Liver (tissue), 9 donors: ENCODE measurements around the gene DCUN1D3. TPM values are rescaled to one million over a fixed set of nuclear protein-coding genes. Genes with fewer than 3 reads are reported as not detected.

Experiments used
- DNase-seq: peaks from one replicate; pipeline ENCODE4 v3.0.0-alpha.2; 2017; ENCODE audit warnings: low spot score
- H3K27ac ChIP-seq, 2 donors: one replicate each; pipeline ENCODE4 v1.7.0; 2013; ENCODE audit warnings: inconsistent platforms in 2 of 2, low read length in 2 of 2, control low read depth in 1 of 2, low read depth in 1 of 2, mild to moderate bottlenecking in 1 of 2
- H3K27me3 ChIP-seq, 4 donors: one replicate each; pipeline versions ENCODE4 v1.6.1 to v1.7.0; 2013; ENCODE audit warnings: low read length in 3 of 4, inconsistent platforms in 1 of 4, mild to moderate bottlenecking in 1 of 4, moderate library complexity in 1 of 4; ENCODE audit not compliant: control insufficient read depth in 4 of 4, insufficient read depth in 4 of 4
- H3K36me3 ChIP-seq, 4 donors: one replicate each; pipeline versions ENCODE4 v1.6.1 to v1.7.0; 2013; ENCODE audit warnings: low read length in 3 of 4, mild to moderate bottlenecking in 3 of 4, low read depth in 1 of 4, moderate library complexity in 1 of 4; ENCODE audit not compliant: control insufficient read depth in 4 of 4, insufficient read depth in 3 of 4
- H3K4me1 ChIP-seq, 4 donors: one replicate each; pipeline versions ENCODE4 v1.6.1 to v1.7.0; 2013; ENCODE audit warnings: low read length in 3 of 4, mild to moderate bottlenecking in 3 of 4, moderate library complexity in 1 of 4; ENCODE audit not compliant: control insufficient read depth in 4 of 4, insufficient read depth in 4 of 4
- H3K4me3 ChIP-seq, 3 donors: one replicate each; pipeline versions ENCODE4 v1.6.1 to v1.7.0; 2013; ENCODE audit warnings: low read length in 3 of 3, control low read depth in 1 of 3, low read depth in 1 of 3, mild to moderate bottlenecking in 1 of 3
- H3K9ac ChIP-seq, 2 donors: one replicate each; pipeline ENCODE4 v1.7.0; 2013; ENCODE audit warnings: low read length in 2 of 2, mild to moderate bottlenecking in 2 of 2, moderate library complexity in 2 of 2, control low read depth in 1 of 2, low read depth in 1 of 2
- H3K9me3 ChIP-seq, 4 donors: one replicate each; pipeline versions ENCODE4 v1.6.1 to v1.7.0; 2013; ENCODE audit warnings: low read length in 3 of 4; ENCODE audit not compliant: control insufficient read depth in 4 of 4
- EGR1 ChIP-seq, 2 donors: IDR thresholded peaks; 2 replicates each; pipeline ENCODE4 v1.6.1; 2016 to 2018; ENCODE audit warnings: antibody characterized with exemption in 2 of 2, low read depth in 2 of 2
- FOXA1 ChIP-seq: IDR thresholded peaks from 2 replicates; pipeline ENCODE4 v1.6.1; 2016; ENCODE audit warnings: antibody characterized with exemption
- FOXA2 ChIP-seq: IDR thresholded peaks from 2 replicates; pipeline ENCODE4 v1.6.1; 2016; ENCODE audit warnings: antibody characterized with exemption
- GABPA ChIP-seq, 2 donors: IDR thresholded peaks in 1 of 2; conservative IDR thresholded peaks in 1 of 2; 2 replicates each; pipeline ENCODE4 v1.6.1; 2016; ENCODE audit warnings: antibody characterized with exemption in 2 of 2, mild to moderate bottlenecking in 1 of 2, moderate library complexity in 1 of 2
- HNF4A ChIP-seq, 2 donors: conservative IDR thresholded peaks; 2 replicates each; pipeline ENCODE4 v1.6.1; 2016; ENCODE audit warnings: antibody characterized with exemption in 2 of 2, mild to moderate bottlenecking in 2 of 2
- HNF4G ChIP-seq: IDR thresholded peaks from 2 replicates; pipeline ENCODE4 v1.6.1; 2016; ENCODE audit warnings: antibody characterized with exemption
- JUND ChIP-seq, 2 donors: IDR thresholded peaks; 2 replicates each; pipeline ENCODE4 v1.6.1; 2016; ENCODE audit warnings: antibody characterized with exemption in 2 of 2
- NR2F2 ChIP-seq: IDR thresholded peaks from 2 replicates; pipeline ENCODE4 v1.6.1; 2016; ENCODE audit warnings: antibody characterized with exemption
- RAD21 ChIP-seq, 2 donors: IDR thresholded peaks; 2 replicates each; pipeline ENCODE4 v1.6.1; 2016; ENCODE audit warnings: antibody characterized with exemption in 2 of 2, mild to moderate bottlenecking in 2 of 2
- RXRA ChIP-seq, 2 donors: IDR thresholded peaks; 2 replicates each; pipeline ENCODE4 v1.6.1; 2017 to 2018; ENCODE audit warnings: antibody characterized with exemption in 2 of 2, mild to moderate bottlenecking in 1 of 2
- SP1 ChIP-seq: IDR thresholded peaks from 2 replicates; pipeline ENCODE4 v1.6.1; 2018; ENCODE audit warnings: antibody characterized with exemption, mild to moderate bottlenecking
- TAF1 ChIP-seq: conservative IDR thresholded peaks from 2 replicates; pipeline ENCODE4 v1.6.1; 2016; ENCODE audit warnings: antibody characterized with exemption, mild to moderate bottlenecking
- YY1 ChIP-seq: IDR thresholded peaks from 2 replicates; pipeline ENCODE4 v1.6.1; 2016; ENCODE audit warnings: antibody characterized with exemption, mild to moderate bottlenecking
- WGBS: extraction: QIAGEN DNeasy Blood & Tissue Kit; methylation state at CpG from one replicate; pipeline ENCODE4 v1.1.7; 2013; 5-methylcytosine and 5-hydroxymethylcytosine counted together
- polyA plus RNA-seq, 2 donors: library from polyadenylated mRNA; stranded (reverse) in 1 of 2; unstranded in 1 of 2; fragments of 200-250 nt in 1 of 2; fragments of >200 nt in 1 of 2; fragmentation: Nextera tagmentation in 1 of 2; extraction: Ambion mirVana in 1 of 2; gene quantifications; one replicate each; pipeline versions ENCODE4 v1.2.1 to v1.2.3, GENCODE V29; 2013 to 2015
- total RNA-seq, 2 donors: library from RNA; depleted of rRNA; stranded (reverse); fragments of >200 nt; gene quantifications; one replicate each; pipeline ENCODE4 v1.2.3, GENCODE V29; 2014
- TF ChIP-seq, protein P1 (sequence below): IDR thresholded peaks from 2 replicates; pipeline ENCODE4 v1.6.1; 2016; ENCODE audit warnings: antibody characterized with exemption
- TF ChIP-seq, protein P2 (sequence below): IDR thresholded peaks from 2 replicates; pipeline ENCODE4 v1.6.1; 2016; ENCODE audit warnings: antibody characterized with exemption, mild to moderate bottlenecking
- TF ChIP-seq, protein P3 (sequence below): IDR thresholded peaks from 2 replicates; pipeline ENCODE4 v1.6.1; 2016; ENCODE audit warnings: antibody characterized with exemption
- TF ChIP-seq, protein P4 (sequence below): fragments of 150-350 bp; IDR thresholded peaks from 2 replicates; pipeline ENCODE4 v1.5.1; 2017; ENCODE audit warnings: improper control_type of control experiment, low read depth, low read length; ENCODE audit not compliant: missing input control
- TF ChIP-seq, protein P5 (sequence below): IDR thresholded peaks from 2 replicates; pipeline ENCODE4 v1.6.1; 2016; ENCODE audit warnings: antibody characterized with exemption
- donor health status: healthy.
- donor health status: healthy.
- donor health status: healthy.
- donor health status: healthy.
- donor health status: healthy.

The DCUN1D3 gene, protein sequence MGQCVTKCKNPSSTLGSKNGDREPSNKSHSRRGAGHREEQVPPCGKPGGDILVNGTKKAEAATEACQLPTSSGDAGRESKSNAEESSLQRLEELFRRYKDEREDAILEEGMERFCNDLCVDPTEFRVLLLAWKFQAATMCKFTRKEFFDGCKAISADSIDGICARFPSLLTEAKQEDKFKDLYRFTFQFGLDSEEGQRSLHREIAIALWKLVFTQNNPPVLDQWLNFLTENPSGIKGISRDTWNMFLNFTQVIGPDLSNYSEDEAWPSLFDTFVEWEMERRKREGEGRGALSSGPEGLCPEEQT
- total RNA-seq (10 to 100 TPM in 1 of 2 donors, 1 to 10 TPM in 1; 4.9 to 16.8 TPM), polyA plus RNA-seq (1 to 10 TPM; 2.7 to 4.6 TPM)

DNA sequence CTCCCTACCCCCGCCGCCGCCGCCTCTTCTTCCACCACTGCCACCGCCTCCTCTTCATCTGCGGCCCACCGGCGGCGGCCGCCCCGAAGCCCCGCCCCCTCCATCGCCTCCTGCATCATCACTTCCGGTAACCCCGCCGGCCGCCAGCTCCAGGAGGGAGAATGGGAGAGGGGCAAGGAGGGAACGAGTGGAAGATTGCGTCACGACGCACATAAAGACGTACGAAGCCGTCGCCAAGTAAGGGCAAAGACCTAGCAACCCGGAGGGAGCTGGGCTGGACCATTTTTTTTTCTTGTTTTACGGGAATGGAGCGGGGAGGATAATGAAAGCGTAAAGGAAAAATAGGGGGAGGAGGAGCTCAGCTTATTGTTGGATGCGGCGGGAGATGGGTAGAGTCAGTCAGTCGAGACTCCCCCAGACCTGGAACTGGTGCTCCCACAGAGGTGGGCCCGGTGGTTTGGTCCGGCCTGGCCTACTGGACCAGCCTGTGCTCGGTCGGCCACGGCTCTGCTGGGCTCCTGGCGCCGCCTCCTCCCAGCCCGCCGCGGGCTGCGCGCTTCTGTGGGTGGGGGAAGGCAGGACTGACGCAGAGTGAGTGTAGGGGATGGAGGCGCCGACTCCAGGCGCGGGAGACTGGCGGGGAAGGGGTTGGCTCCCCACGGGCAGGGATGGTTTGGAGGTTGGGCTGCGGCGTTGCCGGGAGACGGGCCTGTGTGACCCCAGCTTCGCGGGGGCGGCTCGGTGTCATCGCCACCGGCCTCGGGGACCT is at the start of gene DCUN1D3, which contains the start of gene LYRM1:
TSS of gene DCUN1D3 (minus strand) at position 60 of the 769 bp plus-strand sequence. CDS start 37,820 bp downstream, outside the sequence.
TSS of gene LYRM1 (plus strand) at position 473 of the 769 bp plus-strand sequence. CDS start 14,785 bp downstream, outside the sequence.
- under 1% methylated on average over 62 of the region's 62 CpGs for WGBS
- peaks cover 4 to 39% (median 33%) of the 10 kb centered on the region in 4 donors for H3K4me1 ChIP-seq
- peak; percentile 51 for TF ChIP-seq NR2F2
- no peak for TF ChIP-seq FOXA2
- TF ChIP-seq, protein P1, sequence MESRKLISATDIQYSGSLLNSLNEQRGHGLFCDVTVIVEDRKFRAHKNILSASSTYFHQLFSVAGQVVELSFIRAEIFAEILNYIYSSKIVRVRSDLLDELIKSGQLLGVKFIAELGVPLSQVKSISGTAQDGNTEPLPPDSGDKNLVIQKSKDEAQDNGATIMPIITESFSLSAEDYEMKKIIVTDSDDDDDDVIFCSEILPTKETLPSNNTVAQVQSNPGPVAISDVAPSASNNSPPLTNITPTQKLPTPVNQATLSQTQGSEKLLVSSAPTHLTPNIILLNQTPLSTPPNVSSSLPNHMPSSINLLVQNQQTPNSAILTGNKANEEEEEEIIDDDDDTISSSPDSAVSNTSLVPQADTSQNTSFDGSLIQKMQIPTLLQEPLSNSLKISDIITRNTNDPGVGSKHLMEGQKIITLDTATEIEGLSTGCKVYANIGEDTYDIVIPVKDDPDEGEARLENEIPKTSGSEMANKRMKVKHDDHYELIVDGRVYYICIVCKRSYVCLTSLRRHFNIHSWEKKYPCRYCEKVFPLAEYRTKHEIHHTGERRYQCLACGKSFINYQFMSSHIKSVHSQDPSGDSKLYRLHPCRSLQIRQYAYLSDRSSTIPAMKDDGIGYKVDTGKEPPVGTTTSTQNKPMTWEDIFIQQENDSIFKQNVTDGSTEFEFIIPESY = no peak
- peak; percentile 74 for TF ChIP-seq SP1
- TF ChIP-seq HNF4G = no peak
- peak; percentile 49 for TF ChIP-seq FOXA1
- TF ChIP-seq, protein P2, sequence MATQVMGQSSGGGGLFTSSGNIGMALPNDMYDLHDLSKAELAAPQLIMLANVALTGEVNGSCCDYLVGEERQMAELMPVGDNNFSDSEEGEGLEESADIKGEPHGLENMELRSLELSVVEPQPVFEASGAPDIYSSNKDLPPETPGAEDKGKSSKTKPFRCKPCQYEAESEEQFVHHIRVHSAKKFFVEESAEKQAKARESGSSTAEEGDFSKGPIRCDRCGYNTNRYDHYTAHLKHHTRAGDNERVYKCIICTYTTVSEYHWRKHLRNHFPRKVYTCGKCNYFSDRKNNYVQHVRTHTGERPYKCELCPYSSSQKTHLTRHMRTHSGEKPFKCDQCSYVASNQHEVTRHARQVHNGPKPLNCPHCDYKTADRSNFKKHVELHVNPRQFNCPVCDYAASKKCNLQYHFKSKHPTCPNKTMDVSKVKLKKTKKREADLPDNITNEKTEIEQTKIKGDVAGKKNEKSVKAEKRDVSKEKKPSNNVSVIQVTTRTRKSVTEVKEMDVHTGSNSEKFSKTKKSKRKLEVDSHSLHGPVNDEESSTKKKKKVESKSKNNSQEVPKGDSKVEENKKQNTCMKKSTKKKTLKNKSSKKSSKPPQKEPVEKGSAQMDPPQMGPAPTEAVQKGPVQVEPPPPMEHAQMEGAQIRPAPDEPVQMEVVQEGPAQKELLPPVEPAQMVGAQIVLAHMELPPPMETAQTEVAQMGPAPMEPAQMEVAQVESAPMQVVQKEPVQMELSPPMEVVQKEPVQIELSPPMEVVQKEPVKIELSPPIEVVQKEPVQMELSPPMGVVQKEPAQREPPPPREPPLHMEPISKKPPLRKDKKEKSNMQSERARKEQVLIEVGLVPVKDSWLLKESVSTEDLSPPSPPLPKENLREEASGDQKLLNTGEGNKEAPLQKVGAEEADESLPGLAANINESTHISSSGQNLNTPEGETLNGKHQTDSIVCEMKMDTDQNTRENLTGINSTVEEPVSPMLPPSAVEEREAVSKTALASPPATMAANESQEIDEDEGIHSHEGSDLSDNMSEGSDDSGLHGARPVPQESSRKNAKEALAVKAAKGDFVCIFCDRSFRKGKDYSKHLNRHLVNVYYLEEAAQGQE = peak; percentile 70
- TF ChIP-seq, protein P3, sequence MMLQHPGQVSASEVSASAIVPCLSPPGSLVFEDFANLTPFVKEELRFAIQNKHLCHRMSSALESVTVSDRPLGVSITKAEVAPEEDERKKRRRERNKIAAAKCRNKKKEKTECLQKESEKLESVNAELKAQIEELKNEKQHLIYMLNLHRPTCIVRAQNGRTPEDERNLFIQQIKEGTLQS = peak; percentile 77
- TF ChIP-seq RAD21 (IDR thresholded peaks at IDR 0.05) = peak; percentile 11 to 43
- peak; percentile 65 to 85 for TF ChIP-seq GABPA (IDR thresholded peaks at IDR 0.05 in 1 of 2, conservative IDR thresholded peaks at IDR 0.05 in 1 of 2)
- TF ChIP-seq, protein P4, sequence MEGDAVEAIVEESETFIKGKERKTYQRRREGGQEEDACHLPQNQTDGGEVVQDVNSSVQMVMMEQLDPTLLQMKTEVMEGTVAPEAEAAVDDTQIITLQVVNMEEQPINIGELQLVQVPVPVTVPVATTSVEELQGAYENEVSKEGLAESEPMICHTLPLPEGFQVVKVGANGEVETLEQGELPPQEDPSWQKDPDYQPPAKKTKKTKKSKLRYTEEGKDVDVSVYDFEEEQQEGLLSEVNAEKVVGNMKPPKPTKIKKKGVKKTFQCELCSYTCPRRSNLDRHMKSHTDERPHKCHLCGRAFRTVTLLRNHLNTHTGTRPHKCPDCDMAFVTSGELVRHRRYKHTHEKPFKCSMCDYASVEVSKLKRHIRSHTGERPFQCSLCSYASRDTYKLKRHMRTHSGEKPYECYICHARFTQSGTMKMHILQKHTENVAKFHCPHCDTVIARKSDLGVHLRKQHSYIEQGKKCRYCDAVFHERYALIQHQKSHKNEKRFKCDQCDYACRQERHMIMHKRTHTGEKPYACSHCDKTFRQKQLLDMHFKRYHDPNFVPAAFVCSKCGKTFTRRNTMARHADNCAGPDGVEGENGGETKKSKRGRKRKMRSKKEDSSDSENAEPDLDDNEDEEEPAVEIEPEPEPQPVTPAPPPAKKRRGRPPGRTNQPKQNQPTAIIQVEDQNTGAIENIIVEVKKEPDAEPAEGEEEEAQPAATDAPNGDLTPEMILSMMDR = no peak
- TF ChIP-seq, protein P5, sequence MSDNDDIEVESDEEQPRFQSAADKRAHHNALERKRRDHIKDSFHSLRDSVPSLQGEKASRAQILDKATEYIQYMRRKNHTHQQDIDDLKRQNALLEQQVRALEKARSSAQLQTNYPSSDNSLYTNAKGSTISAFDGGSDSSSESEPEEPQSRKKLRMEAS = no peak
- TF ChIP-seq YY1 = peak; percentile 81
- peak; percentile 78 for TF ChIP-seq TAF1
- TF ChIP-seq HNF4A (conservative IDR thresholded peaks at IDR 0.05) = peak; percentile 61 to 65
- peak; percentile 76 to 78 for TF ChIP-seq RXRA (IDR thresholded peaks at IDR 0.05)
- peak; percentile 63 to 71 for TF ChIP-seq JUND (IDR thresholded peaks at IDR 0.05)
- TF ChIP-seq EGR1 (IDR thresholded peaks at IDR 0.05; ENCODE audit: low read depth in 2 of 2) = peak; percentile 78 to 90

More for the DNA sequence above, at the start of gene DCUN1D3, which contains the start of gene LYRM1:
- Histone ChIP-seq H3K9me3 (no peaks in the 10 kb centered on the region), H3K9ac (peak within 1 kb of the TSS; percentile 77 to 98), H3K27ac (peak within 1 kb of the TSS; percentile 92 to 97), H3K27me3 (no peaks in the 10 kb centered on the region), H3K36me3 (peaks cover 0 to 8% (median 3%) of the 10 kb centered on the region in 4 donors), H3K4me3 (peak within 1 kb of the TSS; percentile 63 to 89 (median 88))
- peak; percentile 91 for DNase-seq
